Cardiac atrium fibroblast (primary cell): ENCODE results near the gene MTA3. TPM values are rescaled to one million over a fixed set of nuclear protein-coding genes. Genes with fewer than 3 reads are reported as not detected.

Source experiments
- total RNA-seq: library from RNA; depleted of rRNA; stranded (reverse); fragments of >200 nt; gene quantifications from 2 replicates; pipeline ENCODE4 v1.2.3, GENCODE V29; 2015

The MTA3 gene
- 15.7 and 19.1 TPM in 2 replicates for total RNA-seq

DNA sequence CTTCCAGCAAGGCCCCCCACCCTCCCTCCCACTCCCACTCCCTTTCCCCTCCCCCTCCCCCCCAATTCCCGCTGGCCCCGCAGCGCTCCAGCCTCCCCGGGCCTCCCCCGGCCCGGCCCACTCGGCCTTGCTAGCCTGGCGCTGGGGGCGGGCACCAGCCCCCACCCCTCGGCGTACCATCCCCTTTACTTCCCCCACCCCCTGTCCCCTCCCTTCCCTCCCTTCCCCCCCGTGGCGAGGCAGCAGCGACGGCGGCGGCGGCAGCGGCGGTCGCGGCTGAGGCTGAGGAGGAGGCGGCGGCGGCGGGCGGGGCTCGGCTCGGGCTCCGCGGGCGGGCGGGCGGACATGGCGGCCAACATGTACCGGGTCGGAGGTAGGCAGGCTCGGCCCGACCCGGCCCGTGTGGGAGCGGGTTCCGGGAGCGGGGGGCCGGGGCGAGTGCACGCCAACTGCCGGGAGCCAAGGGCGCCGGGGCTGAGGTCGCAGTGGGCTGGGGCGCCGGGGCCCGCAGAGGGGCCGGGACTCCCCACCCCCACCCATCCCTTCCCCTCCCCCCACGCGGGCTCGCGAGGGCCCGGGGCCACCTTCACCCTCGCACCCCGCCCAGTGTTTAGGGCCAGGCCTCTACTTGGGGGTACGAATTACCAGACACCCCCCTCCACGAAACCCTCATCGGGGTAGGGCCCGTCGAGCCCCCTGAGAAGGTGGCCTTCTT lies at the start of gene MTA3:
Gene MTA3 (plus strand): TSS at position 232 of the 715 bp plus-strand sequence. CDS start 114 bp downstream, at position 346.

DNA sequence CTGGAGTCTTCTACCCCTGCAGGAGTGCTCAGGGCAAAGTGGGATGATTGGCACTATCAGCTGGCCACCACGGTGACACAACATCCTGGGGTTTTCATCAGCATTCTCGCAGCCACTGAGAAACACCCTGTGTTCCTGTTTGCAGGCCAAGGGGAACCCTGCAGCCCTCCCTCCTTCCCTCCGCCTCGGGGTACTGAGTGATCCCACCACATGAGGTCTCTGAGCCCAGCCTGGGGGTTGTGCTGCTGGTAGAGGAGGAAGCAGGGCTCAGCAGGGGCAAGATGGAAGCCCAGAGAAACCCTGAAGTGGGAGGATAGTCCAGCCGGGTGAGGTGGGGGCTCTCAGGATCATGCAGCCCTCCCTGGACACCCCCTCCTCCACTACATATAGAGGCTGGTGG lies 195.7 kb downstream of the MTA3 start, which contains the start of gene OXER1:
Gene OXER1 (minus strand): TSS at position 40 of the 400 bp plus-strand sequence. CDS start 73 bp downstream, outside the sequence.

DNA sequence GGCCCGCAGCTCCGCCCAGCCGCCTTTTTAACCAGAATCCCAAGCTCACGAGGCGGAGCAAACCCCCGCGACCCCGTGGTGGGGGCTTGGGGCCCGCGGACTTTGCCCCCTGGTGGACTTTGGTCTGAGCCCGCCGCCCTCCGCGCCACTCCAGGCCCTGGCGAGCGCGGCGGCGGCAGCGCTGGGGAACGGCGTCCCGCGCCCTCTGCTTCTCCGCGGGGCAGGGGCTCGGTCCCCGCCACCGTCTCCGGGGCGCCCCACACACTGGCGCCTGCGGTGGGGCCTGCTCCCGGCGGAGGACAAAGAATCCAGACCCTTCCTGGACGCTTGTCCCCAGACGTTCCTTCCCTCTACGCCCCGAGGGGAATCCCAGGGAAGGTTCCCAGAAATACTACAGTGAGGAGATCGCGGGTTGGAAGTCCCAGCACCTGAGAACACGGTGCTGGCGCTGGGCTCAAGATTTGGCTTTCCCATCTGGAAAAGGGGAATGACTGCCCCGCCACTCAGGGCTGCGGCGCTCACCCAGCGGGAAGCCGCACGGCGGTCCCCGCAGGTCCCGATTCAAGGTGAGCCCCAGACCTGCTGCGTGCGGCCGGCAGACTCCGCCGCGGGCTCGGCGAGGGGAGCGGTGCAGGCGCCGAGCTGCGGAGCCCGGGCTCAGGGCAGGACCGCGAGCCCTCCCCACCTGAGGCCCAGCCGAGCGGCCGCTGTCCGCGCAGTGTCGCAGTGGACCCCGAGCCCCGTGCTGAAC lies 224.3 kb downstream of the MTA3 start, which contains the start of gene HAAO:
Gene HAAO (minus strand): TSS at position 1 of the 751 bp plus-strand sequence. CDS start 47 bp downstream, outside the sequence.

Other genes starting within 250 kb of the MTA3 start
- gene COX7A2L, start 207.4 kb upstream of the MTA3 start, total RNA-seq: 191 and 239 TPM in 2 replicates
- gene KCNG3, start 74.7 kb upstream of the MTA3 start, total RNA-seq: not detected in 2 replicates
- not detected in 2 replicates for gene OXER1, start 195.5 kb downstream of the MTA3 start, total RNA-seq
- gene HAAO, start 224.0 kb downstream of the MTA3 start, total RNA-seq: not detected in 2 replicates